Left colon (tissue), 2 donors: ENCODE results near the gene KCNJ18. TPM values are rescaled to one million over a fixed set of nuclear protein-coding genes. Genes with fewer than 3 reads are reported as not detected.
"Not testable (repeated sequence)": the region's sequence is repeated elsewhere in the genome, so short reads cannot be mapped to it uniquely, and the experiment has no call there.

ENCODE experiments used
- ATAC-seq: fragments of 200-7000 bp; cut with Tn5 transposase; one replicate; pipeline ENCODE4 v1.9.1; 2020; ENCODE audit warnings: mild to moderate bottlenecking, moderate library complexity
- DNase-seq, 2 donors: peaks; one replicate each; pipeline ENCODE4 v3.0.0-alpha.2; 2020
- intact Hi-C, 2 donors: fragments of 100-400 bp; cut with DNase I in 1 of 2; cut with micrococcal nuclease in 1 of 2; formaldehyde crosslinking; loops; one replicate each; pipeline versions ENCODE4 v1.11.2 to v1.14.0; 2022; cut with DNase I, micrococcal nuclease
- total RNA-seq, 2 donors: library from RNA; stranded (reverse); fragmentation: NEBNext Ultra II Directional; extraction: Animal tissue kit (Norgen Biotek cat#: 25700); gene quantifications; one replicate each; pipeline ENCODE4 v1.2.1, GENCODE V29; 2021
- donor health status: DM: no; HTN: no; CAD: no.
- donor health status: DM: yes; HTN: yes; CAD: no.

Gene KCNJ18
- total RNA-seq, 2 donors from 2014 or later, result not detected

DNA sequence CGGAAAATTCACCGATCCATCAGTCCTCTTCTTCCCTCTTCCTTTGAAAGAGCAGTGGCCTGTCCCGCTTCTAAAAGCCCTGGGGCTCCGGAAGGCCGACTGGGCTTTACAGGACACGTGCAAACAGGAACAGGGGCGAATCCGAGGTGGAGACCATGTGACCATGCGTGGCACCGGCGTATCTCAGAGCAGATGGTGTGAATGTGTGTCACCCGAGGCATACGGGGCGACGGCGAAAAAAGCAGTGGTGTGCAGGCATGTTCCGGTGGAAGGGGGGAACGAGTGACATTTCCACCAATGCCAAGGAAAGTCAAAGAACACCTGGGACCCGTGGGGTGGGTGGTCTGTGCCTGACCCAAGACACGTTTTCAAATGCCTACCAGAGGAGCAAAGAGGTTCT is 10.7 kb upstream of the KCNJ18 start:
- ATAC-seq, intact Hi-C loops: not testable (repeated sequence)
- DNase-seq, result peak in 1 of 2 donors; percentile 7

DNA sequence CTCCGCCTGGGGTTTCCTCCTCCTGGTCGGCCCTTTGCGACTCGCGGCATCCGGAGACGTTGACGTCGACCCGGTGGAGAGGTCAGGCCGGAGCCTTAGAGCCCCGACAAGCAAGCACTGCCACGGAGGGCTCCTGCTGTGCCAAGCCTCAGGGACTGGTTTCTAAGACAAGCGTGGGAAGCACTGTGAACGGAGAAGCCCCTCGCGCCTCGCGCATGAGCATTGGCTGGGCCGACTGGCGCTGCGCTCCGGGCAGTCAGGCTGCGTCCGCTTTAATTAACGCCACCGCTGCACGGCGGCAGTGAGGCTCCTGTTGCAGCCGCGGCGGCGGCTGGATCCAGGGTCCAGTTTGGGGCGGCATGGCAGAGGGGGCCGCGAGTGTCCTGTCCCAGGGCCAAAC is 10.2 kb upstream of the KCNJ18 start:
- ATAC-seq, DNase-seq, intact Hi-C loops: not testable (repeated sequence)

DNA sequence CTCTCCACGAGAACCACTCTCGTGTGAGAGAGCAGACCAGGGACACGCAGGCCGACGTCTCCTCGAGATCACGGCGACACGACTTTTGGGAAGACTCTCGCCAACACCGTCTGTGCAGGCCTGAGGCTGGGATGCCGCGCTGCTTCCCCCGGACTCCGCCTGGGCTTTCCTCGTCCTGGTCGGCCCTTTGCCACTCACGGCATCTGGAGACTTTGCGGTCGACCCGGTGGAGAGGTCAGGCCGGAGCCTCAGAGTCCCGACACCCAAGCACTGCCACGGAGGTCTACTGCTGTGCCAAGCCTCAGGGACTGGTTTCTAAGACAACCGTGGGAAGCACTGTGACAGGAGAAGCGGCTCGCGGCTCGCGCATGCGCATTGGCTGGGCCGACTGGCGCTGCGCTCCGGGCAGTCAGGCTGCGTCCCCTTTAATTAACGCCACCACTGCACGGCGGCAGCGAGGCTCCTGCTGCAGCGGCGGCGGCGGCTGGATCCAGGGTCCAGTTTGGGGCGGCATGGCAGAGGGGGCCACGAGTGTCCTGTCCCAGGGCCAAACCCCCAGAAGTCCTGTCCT is 9.1 kb upstream of the KCNJ18 start:
- intact Hi-C loops, ATAC-seq, DNase-seq: not testable (repeated sequence)

DNA sequence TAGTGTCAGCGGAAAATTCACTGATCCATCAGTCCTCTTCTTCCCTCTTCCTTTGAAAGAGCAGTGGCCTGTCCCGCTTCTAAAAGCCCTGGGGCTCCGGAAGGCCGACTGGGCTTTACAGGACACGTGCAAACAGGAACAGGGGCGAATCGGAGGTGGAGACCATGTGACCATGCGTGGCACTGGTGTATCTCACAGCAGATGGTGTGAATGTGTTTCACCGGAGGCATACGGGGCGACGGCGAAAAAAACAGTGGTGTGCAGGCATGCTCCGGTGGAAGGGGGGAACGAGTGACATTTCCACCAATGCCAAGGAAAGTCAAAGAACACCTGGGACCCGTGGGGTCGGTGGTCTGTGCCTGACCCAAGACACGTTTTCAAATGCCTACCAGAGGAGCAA is 8.4 kb upstream of the KCNJ18 start:
- not testable (repeated sequence) for DNase-seq

DNA sequence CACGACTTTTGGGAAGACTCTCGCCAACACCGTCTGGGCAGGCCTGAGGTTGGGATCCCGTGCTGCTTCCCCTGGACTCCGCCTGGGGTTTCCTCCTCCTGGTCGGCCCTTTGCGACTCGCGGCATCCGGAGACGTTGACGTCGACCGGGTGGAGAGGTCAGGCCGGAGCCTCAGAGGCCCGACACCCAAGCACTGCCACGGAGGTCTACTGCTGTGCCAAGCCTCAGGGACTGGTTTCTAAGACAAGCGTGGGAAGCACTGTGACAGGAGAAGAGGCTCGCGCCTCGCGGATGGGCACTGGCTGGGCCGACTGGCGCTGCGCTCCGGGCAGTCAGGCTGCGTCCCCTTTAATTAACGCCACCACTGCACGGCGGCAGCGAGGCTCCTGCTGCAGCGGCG is 7.9 kb upstream of the KCNJ18 start:
- DNase-seq, ATAC-seq, intact Hi-C loops: not testable (repeated sequence)

More for the DNA sequence above, 8.4 kb upstream of the KCNJ18 start:
- ATAC-seq, intact Hi-C loops: not testable (repeated sequence)

DNA sequence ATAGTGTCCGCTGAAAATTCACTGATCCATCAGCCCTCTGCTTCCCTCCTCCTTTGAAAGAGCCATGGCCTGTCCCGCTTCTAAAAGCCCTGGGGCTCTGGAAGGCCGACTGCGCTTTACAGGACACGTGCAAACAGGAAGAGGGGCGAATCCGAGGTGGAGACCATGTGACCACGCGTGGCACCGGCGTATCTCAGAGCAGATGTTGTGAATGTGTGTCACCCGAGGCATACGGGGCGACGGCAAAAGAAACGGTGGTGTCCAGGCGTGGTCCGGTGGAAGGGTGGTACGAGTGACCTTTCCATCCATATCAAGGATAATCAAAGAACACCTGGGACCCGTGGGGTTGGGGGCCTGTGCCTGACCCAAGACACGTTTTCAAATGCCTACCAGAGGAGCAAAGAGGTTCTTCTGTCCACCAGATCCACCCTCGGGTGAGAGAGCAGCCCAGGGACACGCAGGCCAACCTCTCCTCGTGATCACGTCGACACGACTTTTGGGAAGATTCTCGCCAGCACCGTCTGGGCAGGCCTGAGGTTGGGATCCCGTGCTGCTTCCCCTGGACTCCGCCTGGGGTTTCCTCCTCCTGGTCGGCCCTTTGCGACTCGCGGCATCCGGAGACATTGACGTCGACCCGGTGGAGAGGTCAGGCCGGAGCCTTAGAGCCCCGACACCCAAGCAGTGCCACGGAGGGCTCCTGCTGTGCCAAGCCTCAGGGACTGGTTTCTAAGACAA is 7.1 kb upstream of the KCNJ18 start:
- DNase-seq, ATAC-seq: not testable (repeated sequence)
- intact Hi-C loops, result loop anchor here in 1 of 2 donors (5.0 kb wide), 1 partner anchor 283 kb away; no protein-coding TSS in a partner anchor

DNA sequence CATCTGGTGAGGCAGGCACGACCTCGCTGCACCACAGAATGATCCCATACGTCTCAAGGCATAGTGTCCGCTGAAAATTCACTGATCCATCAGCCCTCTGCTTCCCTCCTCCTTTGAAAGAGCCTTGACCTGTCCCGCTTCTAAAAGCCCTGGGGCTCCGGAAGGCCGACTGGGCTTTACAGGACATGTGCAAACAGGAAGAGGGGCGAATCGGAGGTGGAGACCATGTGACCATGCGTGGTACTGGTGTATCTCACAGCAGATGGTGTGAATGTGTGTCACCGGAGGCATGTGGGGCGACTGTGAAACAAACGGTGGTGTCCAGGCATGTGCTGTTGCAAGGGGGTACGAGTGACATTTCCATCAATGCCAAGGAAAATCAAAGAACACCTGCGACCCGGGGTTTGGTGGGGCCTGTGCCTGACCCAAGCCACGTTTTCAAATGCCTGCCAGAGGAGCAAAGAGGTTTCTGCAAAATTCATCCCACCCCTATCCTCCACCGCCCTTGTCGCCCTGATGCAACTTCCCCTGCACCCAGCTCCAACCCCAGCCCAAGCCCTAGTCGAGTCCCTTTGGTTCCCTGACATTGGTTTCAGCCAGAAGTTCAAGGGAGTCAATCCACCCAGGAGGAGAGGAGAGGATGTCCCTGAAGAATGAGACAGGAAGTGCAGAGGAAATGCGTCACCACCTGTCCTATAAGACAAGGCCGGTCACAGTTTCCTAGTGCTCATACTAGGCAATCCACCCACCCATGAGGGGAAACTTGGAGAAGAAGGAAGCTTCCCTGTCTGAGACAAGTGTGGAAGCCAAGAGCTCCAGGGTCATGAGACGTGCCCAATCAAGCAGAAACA is 5.9 kb upstream of the KCNJ18 start:
- ATAC-seq (no peak), DNase-seq (no peak)
- intact Hi-C loops, result loop anchor here in 1 of 2 donors (5.0 kb wide), 1 partner anchor 284 kb away; no protein-coding TSS in a partner anchor

DNA sequence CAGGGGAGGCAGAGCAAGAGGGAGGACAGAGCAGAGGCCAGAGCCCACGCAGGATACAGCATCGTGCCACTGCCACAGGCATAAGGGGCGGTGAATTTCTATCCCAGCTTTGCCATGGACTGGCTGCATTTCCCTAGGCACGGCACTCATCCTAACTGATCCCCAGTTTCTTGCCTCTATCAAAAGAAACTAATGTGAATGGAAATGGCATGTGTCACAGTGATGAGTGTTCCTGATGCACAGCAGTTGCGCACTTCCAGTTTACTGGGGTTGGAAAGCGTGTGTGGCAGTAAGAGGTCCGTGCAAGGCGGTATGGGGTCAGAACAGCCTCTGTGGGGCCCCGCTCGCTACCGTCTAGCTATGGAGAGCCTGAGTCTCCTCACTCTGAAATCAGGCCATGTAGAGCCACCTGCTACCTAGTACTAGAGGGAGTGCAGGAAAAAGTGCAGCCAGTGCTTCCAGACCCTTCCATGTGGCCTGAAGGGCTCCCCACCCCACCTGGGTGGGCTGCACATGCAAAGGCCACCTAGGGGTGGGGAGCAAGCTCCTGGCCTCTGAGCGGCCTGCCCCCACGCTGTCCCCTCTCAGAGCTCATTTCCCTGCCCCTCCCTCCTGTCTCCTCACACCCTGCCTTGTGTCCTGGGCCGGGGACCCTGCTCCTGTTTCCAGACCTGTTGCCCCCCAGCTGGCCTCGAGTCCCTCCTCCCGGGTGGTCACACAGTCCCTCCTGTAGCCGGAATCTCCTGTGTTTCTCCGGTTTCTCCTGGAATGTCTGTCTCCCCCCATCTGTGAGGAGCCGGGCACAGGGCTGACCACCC is 5.0 kb upstream of the KCNJ18 start:
- ATAC-seq, result no peak
- intact Hi-C loops, result loop anchor here in 1 of 2 donors (5.0 kb wide), 1 partner anchor 285 kb away; no protein-coding TSS in a partner anchor
- no peak for DNase-seq

DNA sequence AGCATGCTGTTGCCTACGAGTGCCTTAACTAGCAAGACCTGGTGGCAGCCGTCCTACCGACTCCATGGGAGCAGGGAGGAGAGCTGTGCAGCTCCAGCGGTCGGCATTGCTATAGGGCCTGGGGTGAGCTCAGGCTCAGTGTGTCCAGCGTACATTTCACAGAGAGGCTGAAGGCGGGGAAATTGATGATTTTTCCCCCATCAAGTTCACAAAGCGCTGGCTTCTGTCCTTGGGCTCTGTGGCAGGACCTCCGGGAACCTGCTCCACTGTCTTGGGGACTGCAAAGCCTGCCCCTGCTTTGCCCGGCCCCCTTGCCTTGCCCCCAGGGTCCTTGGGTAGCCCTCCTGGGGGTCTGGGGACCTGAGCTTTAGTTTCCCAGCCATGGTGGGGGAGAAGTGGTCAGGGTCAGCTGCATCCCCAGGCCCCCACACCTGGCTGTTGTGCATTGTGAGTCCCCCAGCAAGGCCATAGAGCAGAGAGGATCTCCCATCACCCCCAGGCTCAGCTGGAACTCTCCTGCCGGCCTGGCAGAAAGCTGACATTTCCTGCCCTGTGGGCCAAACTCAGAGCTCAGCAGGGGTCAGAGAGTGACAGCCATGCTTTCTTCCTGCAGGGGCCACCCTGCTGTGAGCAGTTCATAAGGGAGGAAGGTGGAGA is 3.9 kb upstream of the KCNJ18 start:
- intact Hi-C loops, result loop anchor here in 1 of 2 donors (5.0 kb wide), 1 partner anchor 286 kb away; no protein-coding TSS in a partner anchor
- no peak for DNase-seq
- ATAC-seq, result no peak

DNA sequence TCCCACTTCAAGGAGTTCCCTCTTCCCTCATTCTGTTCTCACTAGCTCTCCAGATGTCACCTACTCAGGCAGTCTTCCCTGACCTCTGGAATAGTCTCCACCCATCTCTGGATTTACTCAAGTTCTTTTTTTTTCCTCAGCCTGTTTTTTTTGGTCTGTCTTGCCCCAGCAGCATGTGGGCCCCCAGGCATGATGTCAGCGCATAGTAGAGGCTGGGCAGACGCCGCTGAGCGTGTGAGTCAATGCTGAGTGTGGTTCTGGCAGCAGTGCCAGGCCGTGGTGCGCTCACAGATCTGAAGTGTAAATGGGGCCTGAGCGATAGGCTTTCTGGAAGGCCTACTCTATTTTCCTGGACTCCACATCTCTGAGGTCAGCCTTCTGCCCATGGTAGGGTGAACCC is 2.7 kb upstream of the KCNJ18 start:
- ATAC-seq (no peak), DNase-seq (peak in 1 of 2 donors; percentile 50)
- intact Hi-C loops, result loop anchor here in 1 of 2 donors (5.0 kb wide), 1 partner anchor 287 kb away; no protein-coding TSS in a partner anchor

DNA sequence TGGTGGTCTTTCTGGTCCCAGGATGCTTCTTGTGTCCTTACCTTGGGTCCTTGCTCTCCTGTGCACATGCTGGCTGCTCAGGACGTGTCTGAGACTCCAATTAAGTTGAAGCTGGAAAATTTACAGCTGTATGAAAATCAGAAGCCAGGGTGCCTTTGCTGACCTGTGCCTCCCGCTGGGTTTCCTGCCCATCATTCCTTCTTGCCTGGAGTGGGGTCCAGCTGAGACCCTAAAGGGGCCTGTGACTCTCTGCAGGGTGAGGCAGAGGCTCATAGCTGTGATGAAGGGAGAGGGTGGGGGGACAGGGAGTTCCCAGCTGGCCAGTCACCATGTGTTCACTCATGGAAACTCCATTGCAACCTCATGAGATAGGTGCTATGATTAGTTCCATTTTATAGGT is 1.5 kb upstream of the KCNJ18 start:
- DNase-seq, intact Hi-C loops, ATAC-seq: not testable (repeated sequence)

DNA sequence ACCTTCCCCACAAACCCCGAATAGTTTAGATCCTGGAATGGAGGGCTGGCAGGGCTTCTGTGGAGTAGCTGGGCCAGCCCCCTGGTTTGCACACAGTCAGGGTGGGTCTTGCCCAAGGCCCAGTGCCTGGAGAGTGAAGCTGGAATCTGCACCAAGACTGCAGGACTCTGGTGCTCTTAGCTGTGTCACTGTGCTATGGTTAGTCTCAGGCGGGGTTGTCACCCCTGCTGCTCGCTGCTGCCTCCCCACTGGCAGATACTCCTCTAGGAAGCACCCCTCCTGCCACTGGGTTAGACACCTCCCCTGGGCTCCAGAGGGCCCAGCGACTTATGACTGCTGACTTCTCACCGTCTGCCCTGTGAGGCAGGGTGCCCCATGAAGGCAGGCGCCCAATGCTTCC is 842 bp upstream of the KCNJ18 start:
- ATAC-seq, DNase-seq, intact Hi-C loops: not testable (repeated sequence)

DNA sequence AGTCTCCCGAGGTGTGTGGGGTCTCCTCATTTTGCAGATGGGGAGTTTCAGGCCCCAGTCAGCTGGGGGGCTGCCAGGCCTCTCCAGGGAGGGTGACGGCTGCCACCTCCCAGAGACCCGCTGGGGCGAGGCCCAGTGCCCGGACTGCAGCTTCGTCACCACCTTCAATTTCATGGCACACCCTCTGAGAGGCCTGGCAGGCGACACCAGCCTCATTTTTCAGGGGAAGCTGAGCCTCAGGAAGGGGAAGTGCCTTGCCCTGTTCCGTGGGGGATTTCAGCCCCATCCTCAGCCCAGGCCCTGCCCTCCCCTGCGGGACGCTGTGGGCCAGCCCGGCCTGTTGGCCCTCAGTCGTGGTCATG is 362 bp downstream of the KCNJ18 start:
- DNase-seq, intact Hi-C loops, ATAC-seq: not testable (repeated sequence)

DNA sequence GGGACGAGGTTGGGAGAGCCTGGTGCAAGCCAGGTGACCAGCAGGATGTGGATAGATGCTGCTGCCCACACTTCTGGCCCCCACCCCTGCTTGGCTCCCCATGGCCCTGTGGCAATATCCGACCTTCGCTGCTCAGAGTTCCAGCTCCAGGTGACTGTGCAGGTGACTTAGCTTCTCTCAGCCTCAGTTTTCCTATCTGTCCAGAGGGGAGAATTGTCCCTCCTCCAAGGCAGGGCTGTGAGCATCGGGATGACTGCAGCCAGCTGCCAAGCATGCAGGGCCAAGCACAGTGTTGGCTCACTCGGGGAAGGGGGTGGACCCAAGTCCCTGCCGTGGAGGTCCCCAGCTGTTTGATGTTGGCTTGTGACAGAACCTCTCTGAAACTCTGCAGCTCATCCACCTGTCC is 1.1 kb downstream of the KCNJ18 start:
- intact Hi-C loops, ATAC-seq, DNase-seq: not testable (repeated sequence)

DNA sequence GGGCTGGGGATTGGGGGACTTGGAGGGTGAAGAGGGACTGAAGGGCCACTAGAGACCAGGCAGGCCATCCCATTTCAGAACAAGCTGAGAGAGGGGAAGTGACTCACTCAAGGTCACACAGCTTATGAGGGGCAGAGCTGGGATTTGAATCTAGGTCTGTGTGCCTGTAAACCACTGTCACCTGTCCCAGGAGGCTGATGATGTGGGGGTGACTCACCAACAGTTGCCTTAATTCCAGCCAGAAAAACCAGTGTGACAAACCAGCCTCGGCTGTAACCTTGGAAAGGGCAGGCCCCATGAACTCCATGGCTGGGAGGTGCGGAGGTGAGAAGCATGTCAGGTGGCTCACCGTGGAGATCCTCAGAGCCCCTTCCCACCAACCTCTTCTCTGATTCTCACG is 1.6 kb downstream of the KCNJ18 start:
- ATAC-seq, intact Hi-C loops: not testable (repeated sequence)

DNA sequence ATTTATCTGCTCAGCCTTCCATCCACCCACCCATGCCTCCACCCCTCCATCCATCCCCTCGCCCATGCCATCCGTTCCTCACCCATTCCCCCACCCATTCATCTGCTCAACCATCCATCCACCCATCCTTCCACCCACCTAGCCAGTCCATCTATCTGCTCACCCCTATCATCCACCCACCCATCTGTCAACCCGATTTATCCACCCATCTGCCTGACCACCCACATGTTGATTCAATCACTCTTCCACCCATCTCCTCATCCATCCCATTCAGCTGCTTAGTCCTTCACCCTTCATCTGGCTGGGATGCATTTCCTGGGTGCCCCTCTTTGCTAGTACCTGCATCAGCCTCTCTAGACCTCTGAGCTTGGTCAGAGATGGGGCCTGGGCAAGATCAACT is 3.9 kb downstream of the KCNJ18 start:
- DNase-seq, intact Hi-C loops, ATAC-seq: not testable (repeated sequence)

More for the DNA sequence above, 1.6 kb downstream of the KCNJ18 start:
- not testable (repeated sequence) for DNase-seq

DNA sequence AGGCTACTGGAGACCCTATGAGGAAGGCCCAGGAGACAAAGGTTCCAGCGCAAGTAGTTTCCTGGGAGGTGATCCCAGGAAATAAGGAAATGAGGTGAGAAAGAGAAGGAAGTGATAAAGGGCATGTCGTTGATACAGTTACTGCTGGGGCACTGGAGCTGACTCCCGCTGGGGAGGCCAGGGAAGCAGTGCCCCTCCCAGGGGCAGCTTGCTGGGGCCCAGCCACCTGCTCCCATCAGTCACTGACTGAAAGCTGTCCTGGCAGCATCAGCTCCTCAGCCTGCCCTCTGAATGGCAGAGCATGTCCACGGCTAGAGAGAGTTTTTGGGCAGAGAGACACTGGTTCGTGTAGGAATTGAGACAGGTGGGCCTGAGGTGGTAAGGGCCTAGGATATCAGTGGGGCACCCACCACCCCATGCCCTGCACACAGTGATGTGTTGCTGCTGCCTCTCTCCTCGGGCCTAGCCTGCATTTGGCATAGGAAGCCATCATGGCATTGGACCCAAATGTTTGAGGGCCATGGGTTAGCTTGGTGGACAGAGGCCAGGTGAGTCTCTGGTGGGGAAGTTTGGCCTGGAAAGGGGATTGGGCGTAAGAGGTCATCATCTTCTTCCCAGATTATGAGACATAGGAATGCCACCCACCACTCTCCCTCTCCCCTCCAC is 4.7 kb downstream of the KCNJ18 start:
- ATAC-seq, result peak; percentile 49
- intact Hi-C loops, result not testable (repeated sequence)

More for the DNA sequence above, 4.7 kb downstream of the KCNJ18 start:
- DNase-seq, result not testable (repeated sequence)
